ENCODE data around the gene ZDHHC19.

ZDHHC19 gene

GRCh38 chr3:196198081-196198675 is 13.0 kb downstream of the ZDHHC19 start:
- no peak overlapping the region for H3K4me2 ChIP-seq (ENCODE audit: low read length, poor library complexity, severe bottlenecking)
- H2AK5ac ChIP-seq (ENCODE audit: low read length, severe bottlenecking): no peak overlapping the region
- H2AFZ ChIP-seq (ENCODE audit: low read depth, low read length): no peak overlapping the region
- H3K18ac ChIP-seq (ENCODE audit: low read depth in 1 of 2, low read length in 2 of 2): no peak overlapping the region
- H3K36me3 ChIP-seq (ENCODE audit: control insufficient read depth in 1 of 2, insufficient read depth in 2 of 2, low read depth in 1 of 2, low read length in 2 of 2): no peaks in the 10 kb centered on the region
- no peak overlapping the region for H2BK5ac ChIP-seq (ENCODE audit: low read depth, low read length, poor library complexity, severe bottlenecking)
- no peak overlapping the region for H2BK120ac ChIP-seq (ENCODE audit: low read depth, low read length)
- no peak overlapping the region for H4K91ac ChIP-seq (ENCODE audit: low read length)
- H4K8ac ChIP-seq (ENCODE audit: low read length): no peak overlapping the region
- H3K27ac ChIP-seq (ENCODE audit: low read length, poor library complexity, severe bottlenecking): no peak overlapping the region
- no peak overlapping the region for H3K9ac ChIP-seq (ENCODE audit: low read length)
- H2BK15ac ChIP-seq (ENCODE audit: low read depth, poor library complexity, severe bottlenecking): no peak overlapping the region
- H3K4me3 ChIP-seq (ENCODE audit: insufficient read depth in 1 of 2, low read depth in 1 of 2, low read length in 2 of 2): no peak overlapping the region
- no peaks in the 10 kb centered on the region for H3K79me1 ChIP-seq (replicated peaks; ENCODE audit: low read length, poor library complexity, severe bottlenecking)
- H3K9me3 ChIP-seq (ENCODE audit: control insufficient read depth, low read length): no peaks in the 10 kb centered on the region
- H3K4me1 ChIP-seq (ENCODE audit: control insufficient read depth, insufficient read depth, low read depth, low read length): peaks cover 5% of the 10 kb centered on the region
- H3K4ac ChIP-seq (ENCODE audit: low read depth in 1 of 2, low read length in 2 of 2): no peak overlapping the region
- no peak for DNase-seq
- no peak overlapping the region for H3K14ac ChIP-seq (ENCODE audit: low read length in 2 of 2)
- WGBS: 90% methylated on average over 12 of the region's 15 CpGs
- H2BK12ac ChIP-seq (ENCODE audit: low read length in 2 of 2): no peak overlapping the region
- H3K27me3 ChIP-seq (ENCODE audit: control insufficient read depth in 1 of 2, insufficient read depth in 1 of 2, low read length in 2 of 2): no peaks in the 10 kb centered on the region
- no peak overlapping the region for H3K23ac ChIP-seq (ENCODE audit: low read length in 2 of 2)

GRCh38 chr3:196197524-196197923 is 13.7 kb downstream of the ZDHHC19 start:
- no peak for DNase-seq
- Histone ChIP-seq H3K4ac (ENCODE audit: low read depth in 1 of 2, low read length in 2 of 2) (no peak overlapping the region), H3K27ac (ENCODE audit: low read length, poor library complexity, severe bottlenecking) (no peak overlapping the region), H2BK120ac (ENCODE audit: low read depth, low read length) (no peak overlapping the region), H3K4me1 (ENCODE audit: control insufficient read depth, insufficient read depth, low read depth, low read length) (peaks cover 5% of the 10 kb centered on the region), H3K18ac (ENCODE audit: low read depth in 1 of 2, low read length in 2 of 2) (no peak overlapping the region), H2BK5ac (ENCODE audit: low read depth, low read length, poor library complexity, severe bottlenecking) (no peak overlapping the region), H3K9me3 (ENCODE audit: control insufficient read depth, low read length) (no peaks in the 10 kb centered on the region), H2AFZ (ENCODE audit: low read depth, low read length) (no peak overlapping the region), H2AK5ac (ENCODE audit: low read length, severe bottlenecking) (no peak overlapping the region), H4K8ac (ENCODE audit: low read length) (no peak overlapping the region), H2BK15ac (ENCODE audit: low read depth, poor library complexity, severe bottlenecking) (no peak overlapping the region), H3K23ac (ENCODE audit: low read length in 2 of 2) (no peak overlapping the region), H3K79me1 (replicated peaks; ENCODE audit: low read length, poor library complexity, severe bottlenecking) (no peaks in the 10 kb centered on the region), H3K36me3 (ENCODE audit: control insufficient read depth in 1 of 2, insufficient read depth in 2 of 2, low read depth in 1 of 2, low read length in 2 of 2) (no peaks in the 10 kb centered on the region), H3K4me2 (ENCODE audit: low read length, poor library complexity, severe bottlenecking) (no peak overlapping the region), H3K14ac (ENCODE audit: low read length in 2 of 2) (no peak overlapping the region), H3K27me3 (ENCODE audit: control insufficient read depth in 1 of 2, insufficient read depth in 1 of 2, low read length in 2 of 2) (no peaks in the 10 kb centered on the region), H2BK12ac (ENCODE audit: low read length in 2 of 2) (no peak overlapping the region), H3K9ac (ENCODE audit: low read length) (no peak overlapping the region), H4K91ac (ENCODE audit: low read length) (no peak overlapping the region), H3K4me3 (ENCODE audit: insufficient read depth in 1 of 2, low read depth in 1 of 2, low read length in 2 of 2) (no peak overlapping the region)
- WGBS: 91% methylated on average over 13 of the region's 17 CpGs

GRCh38 chr3:196195664-196196265 is 15.4 kb downstream of the ZDHHC19 start:
- Histone ChIP-seq H3K14ac (ENCODE audit: low read length in 2 of 2) (no peak overlapping the region), H3K18ac (ENCODE audit: low read depth in 1 of 2, low read length in 2 of 2) (no peak overlapping the region), H2AK5ac (ENCODE audit: low read length, severe bottlenecking) (no peak overlapping the region), H3K9ac (ENCODE audit: low read length) (no peak overlapping the region), H3K23ac (ENCODE audit: low read length in 2 of 2) (no peak overlapping the region), H2BK12ac (ENCODE audit: low read length in 2 of 2) (no peak overlapping the region), H2BK5ac (ENCODE audit: low read depth, low read length, poor library complexity, severe bottlenecking) (no peak overlapping the region), H3K27me3 (ENCODE audit: control insufficient read depth in 1 of 2, insufficient read depth in 1 of 2, low read length in 2 of 2) (no peaks in the 10 kb centered on the region), H3K4me1 (ENCODE audit: control insufficient read depth, insufficient read depth, low read depth, low read length) (peaks cover 10% of the 10 kb centered on the region), H2AFZ (ENCODE audit: low read depth, low read length) (no peak overlapping the region), H2BK15ac (ENCODE audit: low read depth, poor library complexity, severe bottlenecking) (no peak overlapping the region), H4K91ac (ENCODE audit: low read length) (no peak overlapping the region), H3K27ac (ENCODE audit: low read length, poor library complexity, severe bottlenecking) (no peak overlapping the region), H4K8ac (ENCODE audit: low read length) (peak overlapping the region; percentile 46), H3K36me3 (ENCODE audit: control insufficient read depth in 1 of 2, insufficient read depth in 2 of 2, low read depth in 1 of 2, low read length in 2 of 2) (no peaks in the 10 kb centered on the region), H3K4ac (ENCODE audit: low read depth in 1 of 2, low read length in 2 of 2) (no peak overlapping the region), H3K4me3 (ENCODE audit: insufficient read depth in 1 of 2, low read depth in 1 of 2, low read length in 2 of 2) (peak overlapping the region in 1 of 2 experiments; percentile 3), H3K4me2 (ENCODE audit: low read length, poor library complexity, severe bottlenecking) (no peak overlapping the region), H3K9me3 (ENCODE audit: control insufficient read depth, low read length) (no peaks in the 10 kb centered on the region), H3K79me1 (replicated peaks; ENCODE audit: low read length, poor library complexity, severe bottlenecking) (no peaks in the 10 kb centered on the region), H2BK120ac (ENCODE audit: low read depth, low read length) (no peak overlapping the region)
- DNase-seq: no peak
- 86% methylated on average over 14 of the region's 14 CpGs for WGBS

- Histone ChIP-seq H3K9ac (ENCODE audit: low read length) (no peak overlapping the region), H3K4me2 (ENCODE audit: low read length, poor library complexity, severe bottlenecking) (no peak overlapping the region), H3K36me3 (ENCODE audit: control insufficient read depth in 1 of 2, insufficient read depth in 2 of 2, low read depth in 1 of 2, low read length in 2 of 2) (no peaks in the 10 kb centered on the region), H3K79me1 (replicated peaks; ENCODE audit: low read length, poor library complexity, severe bottlenecking) (no peaks in the 10 kb centered on the region), H3K4me3 (ENCODE audit: insufficient read depth in 1 of 2, low read depth in 1 of 2, low read length in 2 of 2) (no peak overlapping the region), H3K4ac (ENCODE audit: low read depth in 1 of 2, low read length in 2 of 2) (no peak overlapping the region), H3K18ac (ENCODE audit: low read depth in 1 of 2, low read length in 2 of 2) (no peak overlapping the region), H2BK15ac (ENCODE audit: low read depth, poor library complexity, severe bottlenecking) (no peak overlapping the region), H3K27ac (ENCODE audit: low read length, poor library complexity, severe bottlenecking) (no peak overlapping the region), H4K91ac (ENCODE audit: low read length) (no peak overlapping the region), H3K9me3 (ENCODE audit: control insufficient read depth, low read length) (no peaks in the 10 kb centered on the region), H2AFZ (ENCODE audit: low read depth, low read length) (no peak overlapping the region), H3K23ac (ENCODE audit: low read length in 2 of 2) (no peak overlapping the region), H3K4me1 (ENCODE audit: control insufficient read depth, insufficient read depth, low read depth, low read length) (peaks cover 10% of the 10 kb centered on the region), H3K27me3 (ENCODE audit: control insufficient read depth in 1 of 2, insufficient read depth in 1 of 2, low read length in 2 of 2) (no peaks in the 10 kb centered on the region), H3K14ac (ENCODE audit: low read length in 2 of 2) (no peak overlapping the region), H2AK5ac (ENCODE audit: low read length, severe bottlenecking) (no peak overlapping the region), H2BK5ac (ENCODE audit: low read depth, low read length, poor library complexity, severe bottlenecking) (no peak overlapping the region), H2BK120ac (ENCODE audit: low read depth, low read length) (no peak overlapping the region), H2BK12ac (ENCODE audit: low read length in 2 of 2) (no peak overlapping the region), H4K8ac (ENCODE audit: low read length) (no peak overlapping the region)
- DNase-seq: no peak
- WGBS: 84% methylated on average over 4 of the region's 5 CpGs
Observed at GRCh38 chr3:196194542-196194915, 16.7 kb downstream of the ZDHHC19 start.
